Ovary (tissue), 3 donors: ENCODE results near the gene MPV17L.
"Not testable (repeated sequence)": the region's sequence is repeated elsewhere in the genome, so short reads cannot be mapped to it uniquely, and the experiment has no call there.

ENCODE experiments used
- EP300 ChIP-seq: sonication (generic); formaldehyde crosslinking; IDR thresholded peaks from one replicate; pipeline ENCODE4 v1.6.1; 2017; ENCODE audit warnings: antibody characterized with exemption
- TF ChIP-seq, protein P1 (sequence below), 3 donors: fragments of 450-650 bp in 2 of 3; fragments of 200-600 bp in 1 of 3; IDR thresholded peaks; one replicate each; pipeline versions ENCODE4 v1.5.1 to v1.8.0; 2016 to 2022; ENCODE audit warnings: antibody characterized with exemption in 3 of 3, mild to moderate bottlenecking in 1 of 3
- donor health status: DM: no; HTN: no; CAD: no.

- TF ChIP-seq, protein P1, sequence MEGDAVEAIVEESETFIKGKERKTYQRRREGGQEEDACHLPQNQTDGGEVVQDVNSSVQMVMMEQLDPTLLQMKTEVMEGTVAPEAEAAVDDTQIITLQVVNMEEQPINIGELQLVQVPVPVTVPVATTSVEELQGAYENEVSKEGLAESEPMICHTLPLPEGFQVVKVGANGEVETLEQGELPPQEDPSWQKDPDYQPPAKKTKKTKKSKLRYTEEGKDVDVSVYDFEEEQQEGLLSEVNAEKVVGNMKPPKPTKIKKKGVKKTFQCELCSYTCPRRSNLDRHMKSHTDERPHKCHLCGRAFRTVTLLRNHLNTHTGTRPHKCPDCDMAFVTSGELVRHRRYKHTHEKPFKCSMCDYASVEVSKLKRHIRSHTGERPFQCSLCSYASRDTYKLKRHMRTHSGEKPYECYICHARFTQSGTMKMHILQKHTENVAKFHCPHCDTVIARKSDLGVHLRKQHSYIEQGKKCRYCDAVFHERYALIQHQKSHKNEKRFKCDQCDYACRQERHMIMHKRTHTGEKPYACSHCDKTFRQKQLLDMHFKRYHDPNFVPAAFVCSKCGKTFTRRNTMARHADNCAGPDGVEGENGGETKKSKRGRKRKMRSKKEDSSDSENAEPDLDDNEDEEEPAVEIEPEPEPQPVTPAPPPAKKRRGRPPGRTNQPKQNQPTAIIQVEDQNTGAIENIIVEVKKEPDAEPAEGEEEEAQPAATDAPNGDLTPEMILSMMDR (IDR thresholded peaks at IDR 0.05) = not testable (repeated sequence)
- TF ChIP-seq EP300 = not testable (repeated sequence)
These were observed 38.1 kb upstream of the MPV17L start for GRCh38 chr16:15357495-15357894.
